IMR-90 (cell line): ENCODE measurements around the gene SYT17. TPM values are rescaled to one million over a fixed set of nuclear protein-coding genes. Genes with fewer than 3 reads are reported as not detected.

Experiments used
- ATAC-seq: fragments of 200-7000 bp; cut with Tn5 transposase; 2 replicates; pipeline ENCODE4 v1.9.1; 2020; ENCODE audit warnings: low read depth, mild to moderate bottlenecking, moderate library complexity
- BruUV-seq: library from RNA; stranded (reverse); fragments of 400-500 nt; replicated peaks from 2 replicates; lab custom pipeline; 2021; lab: Mats Ljungman, UMichigan
- CTCF ChIA-PET: fragments of 300-600 bp; formaldehyde crosslinking; extraction: SDS; loops from one replicate; lab custom pipeline; 2021; ENCODE audit warnings: antibody characterized with exemption; lab: Yijun Ruan, JAX
- POLR2A ChIA-PET: fragments of 300-600 bp; sonication (Branson Sonifier 250); formaldehyde crosslinking; loops from one replicate; lab custom pipeline; 2022; ENCODE audit warnings: antibody characterized with exemption; ENCODE audit not compliant: unreplicated experiment; lab: Charles Lee
- DNase-seq: peaks from one replicate; pipeline ENCODE4 v3.0.0; 2013
- H2AFZ ChIP-seq: replicated peaks from 2 replicates; pipeline ENCODE3; 2013; ENCODE audit warnings: low read length, mild to moderate bottlenecking; ENCODE audit not compliant: poor library complexity
- H2AK5ac ChIP-seq: 2 replicates; pipeline ENCODE4 v1.6.1; 2013; ENCODE audit warnings: low read depth, low read length, inconsistent platforms
- H2AK9ac ChIP-seq: replicated peaks from 2 replicates; pipeline ENCODE3; 2013; ENCODE audit warnings: mild to moderate bottlenecking, low read depth, low read length, moderate library complexity; ENCODE audit not compliant: poor library complexity
- H2BK120ac ChIP-seq: 2 replicates; pipeline ENCODE4 v1.6.1; 2013; ENCODE audit warnings: low read depth, low read length, inconsistent platforms
- H2BK15ac ChIP-seq: 3 replicates; pipeline ENCODE4 v1.6.1; 2013; ENCODE audit warnings: low read depth, low read length, inconsistent platforms
- H2BK20ac ChIP-seq: 2 replicates; pipeline ENCODE4 v1.6.1; 2013; ENCODE audit warnings: low read depth, mild to moderate bottlenecking, inconsistent platforms, low read length, moderate library complexity
- H2BK5ac ChIP-seq: 2 replicates; pipeline ENCODE4 v1.6.1; 2013; ENCODE audit warnings: mild to moderate bottlenecking, low read depth, low read length, inconsistent platforms; ENCODE audit not compliant: poor library complexity, severe bottlenecking
- H3K14ac ChIP-seq: replicated peaks from 2 replicates; pipeline ENCODE4 v1.6.1; 2013; ENCODE audit warnings: low read depth, low read length, inconsistent platforms
- H3K18ac ChIP-seq: 2 replicates; pipeline ENCODE4 v1.6.1; 2013; ENCODE audit warnings: low read depth, low read length, control low read depth
- H3K23ac ChIP-seq: 2 replicates; pipeline ENCODE4 v1.6.1; 2013; ENCODE audit warnings: low read depth, low read length, inconsistent platforms
- H3K27ac ChIP-seq: 2 replicates; pipeline ENCODE4 v1.5.1; 2013; ENCODE audit warnings: mild to moderate bottlenecking, control low read depth, low read length; ENCODE audit not compliant: insufficient read depth
- H3K27me3 ChIP-seq: 2 replicates; pipeline ENCODE4 v1.6.1; 2013; ENCODE audit warnings: low read length; ENCODE audit not compliant: control insufficient read depth, insufficient read depth
- H3K36me3 ChIP-seq: 2 replicates; pipeline ENCODE4 v1.6.1; 2013; ENCODE audit warnings: low read length, mixed read lengths; ENCODE audit not compliant: control insufficient read depth, insufficient read depth
- H3K4ac ChIP-seq: 2 replicates; pipeline ENCODE4 v1.6.1; 2013; ENCODE audit warnings: low read depth, low read length, inconsistent platforms
- H3K4me1 ChIP-seq: 2 replicates; pipeline ENCODE4 v1.6.1; 2013; ENCODE audit warnings: low read length, mixed read lengths; ENCODE audit not compliant: control insufficient read depth, insufficient read depth
- H3K4me2 ChIP-seq: 2 replicates; pipeline ENCODE4 v1.6.1; 2013; ENCODE audit warnings: low read depth, mild to moderate bottlenecking, control low read depth, low read length, moderate library complexity
- H3K4me3 ChIP-seq: 2 replicates; pipeline ENCODE4 v1.5.1; 2013; ENCODE audit warnings: low read depth, mild to moderate bottlenecking, control low read depth, low read length, moderate library complexity; ENCODE audit not compliant: insufficient read depth
- H3K56ac ChIP-seq: 2 replicates; pipeline ENCODE4 v1.6.1; 2013; ENCODE audit warnings: low read length, inconsistent platforms; ENCODE audit not compliant: insufficient read depth; ENCODE audit errors: extremely low read depth
- H3K79me1 ChIP-seq, 2 experiments: 2 replicates each; pipeline ENCODE4 v1.6.1; 2013; ENCODE audit warnings: low read length in 2 of 2, inconsistent platforms in 1 of 2, low read depth in 1 of 2
- H3K9ac ChIP-seq: 2 replicates; pipeline ENCODE4 v1.6.1; 2013; ENCODE audit warnings: low read depth, low read length, control low read depth
- H3K9me1 ChIP-seq: 2 replicates; pipeline ENCODE4 v1.6.1; 2013; ENCODE audit warnings: low read length, inconsistent platforms; ENCODE audit not compliant: insufficient read depth
- H3K9me3 ChIP-seq: 2 replicates; pipeline ENCODE4 v1.6.1; 2013; ENCODE audit warnings: low read length; ENCODE audit not compliant: control insufficient read depth, insufficient read depth
- H4K20me1 ChIP-seq: 2 replicates; pipeline ENCODE4 v1.6.1; 2013; ENCODE audit warnings: low read length, inconsistent platforms; ENCODE audit not compliant: insufficient read depth
- H4K5ac ChIP-seq: 2 replicates; pipeline ENCODE4 v1.6.1; 2013; ENCODE audit warnings: mild to moderate bottlenecking, low read depth, low read length, control low read depth
- H4K8ac ChIP-seq, 2 experiments: 2 replicates each; pipeline ENCODE4 v1.6.1; 2013; ENCODE audit warnings: low read depth in 2 of 2, low read length in 2 of 2, control low read depth in 1 of 2, inconsistent platforms in 1 of 2
- H4K91ac ChIP-seq: 2 replicates; pipeline ENCODE4 v1.6.1; 2013; ENCODE audit warnings: low read depth, low read length, inconsistent platforms; ENCODE audit not compliant: insufficient read depth
- BHLHE40 ChIP-seq: fragments of 150-350 bp; IDR thresholded peaks from 2 replicates; pipeline ENCODE4 v1.6.1; 2016; ENCODE audit warnings: mild to moderate bottlenecking, low read depth, low read length
- CHD1 ChIP-seq: IDR thresholded peaks from 2 replicates; pipeline ENCODE4 v1.6.1; 2012; ENCODE audit warnings: low read depth, low read length, improper control_type of control experiment
- CTCF ChIP-seq: conservative IDR thresholded peaks from 2 replicates; pipeline ENCODE4 v1.5.1; 2012; ENCODE audit warnings: mild to moderate bottlenecking, low read depth, low read length, improper control_type of control experiment
- ELK1 ChIP-seq: fragments of 150-350 bp; IDR thresholded peaks from 2 replicates; pipeline ENCODE4 v1.6.1; 2016; ENCODE audit warnings: low read depth, mild to moderate bottlenecking, low read length, moderate library complexity, borderline replicate concordance
- FOS ChIP-seq: fragments of 150-350 bp; IDR thresholded peaks from 2 replicates; pipeline ENCODE4 v1.6.1; 2016; ENCODE audit warnings: low read depth, low read length
- MAFK ChIP-seq: IDR thresholded peaks from 2 replicates; pipeline ENCODE4 v1.6.1; 2012; ENCODE audit warnings: low read depth, low read length, improper control_type of control experiment
- MAZ ChIP-seq: IDR thresholded peaks from 2 replicates; pipeline ENCODE4 v1.6.1; 2012; ENCODE audit warnings: low read depth, mild to moderate bottlenecking, low read length, improper control_type of control experiment, moderate library complexity, borderline replicate concordance
- MXI1 ChIP-seq: IDR thresholded peaks from 2 replicates; pipeline ENCODE4 v1.6.1; 2012; ENCODE audit warnings: low read depth, mild to moderate bottlenecking, low read length, moderate library complexity, borderline replicate concordance
- NFE2L2 ChIP-seq: fragments of 150-350 bp; IDR thresholded peaks from 2 replicates; pipeline ENCODE4 v1.6.1; 2016; ENCODE audit warnings: low read depth, mild to moderate bottlenecking, low read length
- POLR2A ChIP-seq: IDR thresholded peaks from 2 replicates; pipeline ENCODE4 v1.6.1; 2012; ENCODE audit warnings: mild to moderate bottlenecking, low read depth, low read length
- RAD21 ChIP-seq: IDR thresholded peaks from 2 replicates; pipeline ENCODE4 v1.6.1; 2012; ENCODE audit warnings: low read length, improper control_type of control experiment
- RCOR1 ChIP-seq: IDR thresholded peaks from 2 replicates; pipeline ENCODE4 v1.6.1; 2012; ENCODE audit warnings: mild to moderate bottlenecking, low read length, improper control_type of control experiment; ENCODE audit not compliant: insufficient replicate concordance
- RFX5 ChIP-seq: IDR thresholded peaks from 2 replicates; pipeline ENCODE4 v1.8.0; 2012; ENCODE audit warnings: low read depth, mild to moderate bottlenecking, low read length, moderate library complexity
- SMC3 ChIP-seq: fragments of 150-350 bp; IDR thresholded peaks from 2 replicates; pipeline ENCODE4 v1.6.1; 2016; ENCODE audit warnings: low read depth, mild to moderate bottlenecking, antibody characterized with exemption, low read length, moderate library complexity
- WGBS, 2 experiments: methylation state at CpG; one replicate each; pipeline versions ENCODE4 v1.1.5 to v1.1.7; 2013; ENCODE audit warnings: missing lambda C conversion rate in 2 of 2; ENCODE audit not compliant: insufficient read length in 1 of 2; ENCODE audit errors: extremely low coverage in 2 of 2; 5-methylcytosine and 5-hydroxymethylcytosine counted together
- dilution Hi-C: fragments of 300-500 bp; cut with HindIII; formaldehyde crosslinking; loops from one replicate; pipeline ENCODE4 v1.14.3; 2018; ENCODE audit warnings: low sequenced_read_pairs; ENCODE audit not compliant: unreplicated experiment
- in situ Hi-C: fragments of 300-500 bp; cut with MboI; formaldehyde crosslinking; loops from 3 replicates; pipeline ENCODE4 v1.14.3; 2019; ENCODE audit warnings: low sequenced_read_pairs, inconsistent platforms, mixed read lengths
- intact Hi-C: fragments of 100-400 bp; cut with micrococcal nuclease; formaldehyde crosslinking; loops from 2 replicates; pipeline ENCODE4 v1.10.0; 2022
- polyA plus RNA-seq, 3 experiments: library from polyadenylated mRNA; depleted of rRNA; stranded (reverse); fragments of >200 nt; gene quantifications; 2 replicates each; pipeline ENCODE4 v1.2.3, GENCODE V29; 2012; ENCODE audit warnings: low replicate concordance in 1 of 3
- total RNA-seq: library from RNA; depleted of rRNA; stranded (reverse); fragments of >200 nt; gene quantifications from 2 replicates; pipeline ENCODE4 v1.2.3, GENCODE V29; 2012

The SYT17 gene
- total and polyA plus RNA-seq, 2 of the 4 experiments (the other 2 are of a cell fraction), result not detected

- 100% methylated on average over 2 of the region's 11 CpGs; no CpG with 5 or more reads in 1 of the 2 experiments for WGBS, 2 experiments
Observed at GRCh38 chr16:19132898-19133297, 35.1 kb upstream of the SYT17 start.

More at GRCh38 chr16:19132898-19133297, 35.1 kb upstream of the SYT17 start:
- Histone ChIP-seq H4K5ac (no peak overlapping the region), H3K4ac (peak overlapping the region; percentile 43; the same call in 1 of the 2 replicates), H3K79me1 (peaks cover 0 to 13% of the 10 kb centered on the region in 2 experiments; a peak in 2 of 4 replicates), H3K9me1 (peaks cover 29% of the 10 kb centered on the region), H4K91ac (no peak overlapping the region), H2AK9ac (no peak overlapping the region), H2BK120ac (no peak overlapping the region), H3K18ac (no peak overlapping the region), H3K27ac (no peak overlapping the region), H3K4me1 (peaks cover 35% of the 10 kb centered on the region), H4K8ac (no peak overlapping the region), H3K9me3 (no peaks in the 10 kb centered on the region), H3K4me3 (no peak overlapping the region), H3K56ac (no peak overlapping the region), H2BK15ac (0 out of 3 replicates have a peak overlapping the region, but pooled peaks have one; percentile 7), H2AFZ (peak overlapping the region; percentile 12), H2AK5ac (peak overlapping the region; percentile 20; the same call in 1 of the 2 replicates), H3K14ac (no peak overlapping the region), H3K4me2 (no peak overlapping the region), H2BK20ac (peak overlapping the region; percentile 12; the same call in 1 of the 2 replicates), H4K20me1 (no peaks in the 10 kb centered on the region), H3K36me3 (no peaks in the 10 kb centered on the region), H3K27me3 (no peaks in the 10 kb centered on the region), H3K23ac (no peak overlapping the region), H2BK5ac (no peak overlapping the region), H3K9ac (no peak overlapping the region)
- no peak for DNase-seq
- no TSS peak for BruUV-seq
- dilution Hi-C loops (no loop called here), in situ Hi-C loops (no loop called here), intact Hi-C loops (no loop called here)
- TF ChIP-seq RAD21 (no peak), BHLHE40 (no peak), NFE2L2 (no peak), RCOR1 (no peak), ELK1 (no peak), MXI1 (no peak), RFX5 (no peak), POLR2A (no peak), MAFK (no peak), CHD1 (no peak), CTCF (no peak), MAZ (no peak), SMC3 (no peak), FOS (no peak)
- ChIA-PET POLR2A (no interaction called here), CTCF (interaction anchor here (1.0 kb wide), 1 partner anchor 38 kb away, joined by 3 read pairs; no protein-coding TSS in a partner anchor)
- no peak for ATAC-seq
